Fibroblast of pulmonary artery (primary cell): ENCODE results near the gene KCNH2.

Source experiments
- DNase-seq: peaks from one replicate; pipeline ENCODE4 v3.0.0-alpha.2; 2010; ENCODE audit warnings: low read depth
- H3K4me3 ChIP-seq: replicated peaks from 2 replicates; pipeline ENCODE4 v1.5.1; 2011; ENCODE audit warnings: low read depth, mild to moderate bottlenecking, control low read depth, low read length, moderate library complexity
- CTCF ChIP-seq: IDR thresholded peaks from 2 replicates; pipeline ENCODE4 v1.5.1; 2011; ENCODE audit warnings: mild to moderate bottlenecking, control low read depth, low read length, inconsistent platforms; ENCODE audit errors: missing control alignments

Gene KCNH2

GRCh38 chr7:150919160-150919559 lies 59.0 kb downstream of the KCNH2 start:
- TF ChIP-seq CTCF: no peak
- DNase-seq: no peak
- H3K4me3 ChIP-seq: no peak overlapping the region

- no peak overlapping the region for H3K4me3 ChIP-seq
- DNase-seq: no peak
- no peak for TF ChIP-seq CTCF
Observed at GRCh38 chr7:150918378-150918777, 59.7 kb downstream of the KCNH2 start.

- TF ChIP-seq CTCF: no peak
- no peak overlapping the region for H3K4me3 ChIP-seq
- no peak for DNase-seq
Observed at GRCh38 chr7:150917969-150918368, 60.2 kb downstream of the KCNH2 start.

- TF ChIP-seq CTCF: no peak
- no peak overlapping the region for H3K4me3 ChIP-seq
- no peak for DNase-seq
Observed at GRCh38 chr7:150916670-150917069, 61.5 kb downstream of the KCNH2 start.

GRCh38 chr7:150914966-150915365 lies 63.2 kb downstream of the KCNH2 start:
- no peak for DNase-seq
- no peak overlapping the region for H3K4me3 ChIP-seq
- TF ChIP-seq CTCF: no peak

GRCh38 chr7:150914196-150914595 lies 63.9 kb downstream of the KCNH2 start:
- TF ChIP-seq CTCF: no peak
- DNase-seq: no peak
- H3K4me3 ChIP-seq: no peak overlapping the region

- no peak overlapping the region for H3K4me3 ChIP-seq
Observed at GRCh38 chr7:150912427-150912826, 65.7 kb downstream of the KCNH2 start.

More at GRCh38 chr7:150912427-150912826, 65.7 kb downstream of the KCNH2 start:
- DNase-seq: no peak
- TF ChIP-seq CTCF: no peak
